IMR-90 (cell line): ENCODE measurements around the gene CDC42SE1. TPM values are rescaled to one million over a fixed set of nuclear protein-coding genes. Genes with fewer than 3 reads are reported as not detected.

Experiments
- ATAC-seq: fragments of 200-7000 bp; cut with Tn5 transposase; 2 replicates; pipeline ENCODE4 v1.9.1; 2020; ENCODE audit warnings: low read depth, mild to moderate bottlenecking, moderate library complexity
- BruUV-seq: library from RNA; stranded (reverse); fragments of 400-500 nt; replicated peaks from 2 replicates; lab custom pipeline; 2021; lab: Mats Ljungman, UMichigan
- CTCF ChIA-PET: fragments of 300-600 bp; formaldehyde crosslinking; extraction: SDS; loops from one replicate; lab custom pipeline; 2021; ENCODE audit warnings: antibody characterized with exemption; lab: Yijun Ruan, JAX
- POLR2A ChIA-PET: fragments of 300-600 bp; sonication (Branson Sonifier 250); formaldehyde crosslinking; loops from one replicate; lab custom pipeline; 2022; ENCODE audit warnings: antibody characterized with exemption; ENCODE audit not compliant: unreplicated experiment; lab: Charles Lee
- DNase-seq: peaks from one replicate; pipeline ENCODE4 v3.0.0; 2013
- H2AFZ ChIP-seq: replicated peaks from 2 replicates; pipeline ENCODE3; 2013; ENCODE audit warnings: low read length, mild to moderate bottlenecking; ENCODE audit not compliant: poor library complexity
- H2AK5ac ChIP-seq: 2 replicates; pipeline ENCODE4 v1.6.1; 2013; ENCODE audit warnings: low read depth, low read length, inconsistent platforms
- H2AK9ac ChIP-seq: replicated peaks from 2 replicates; pipeline ENCODE3; 2013; ENCODE audit warnings: mild to moderate bottlenecking, low read depth, low read length, moderate library complexity; ENCODE audit not compliant: poor library complexity
- H2BK120ac ChIP-seq: 2 replicates; pipeline ENCODE4 v1.6.1; 2013; ENCODE audit warnings: low read depth, low read length, inconsistent platforms
- H2BK15ac ChIP-seq: 3 replicates; pipeline ENCODE4 v1.6.1; 2013; ENCODE audit warnings: low read depth, low read length, inconsistent platforms
- H2BK20ac ChIP-seq: 2 replicates; pipeline ENCODE4 v1.6.1; 2013; ENCODE audit warnings: low read depth, mild to moderate bottlenecking, inconsistent platforms, low read length, moderate library complexity
- H2BK5ac ChIP-seq: 2 replicates; pipeline ENCODE4 v1.6.1; 2013; ENCODE audit warnings: mild to moderate bottlenecking, low read depth, low read length, inconsistent platforms; ENCODE audit not compliant: poor library complexity, severe bottlenecking
- H3K14ac ChIP-seq: replicated peaks from 2 replicates; pipeline ENCODE4 v1.6.1; 2013; ENCODE audit warnings: low read depth, low read length, inconsistent platforms
- H3K18ac ChIP-seq: 2 replicates; pipeline ENCODE4 v1.6.1; 2013; ENCODE audit warnings: low read depth, low read length, control low read depth
- H3K23ac ChIP-seq: 2 replicates; pipeline ENCODE4 v1.6.1; 2013; ENCODE audit warnings: low read depth, low read length, inconsistent platforms
- H3K27ac ChIP-seq: 2 replicates; pipeline ENCODE4 v1.5.1; 2013; ENCODE audit warnings: mild to moderate bottlenecking, control low read depth, low read length; ENCODE audit not compliant: insufficient read depth
- H3K27me3 ChIP-seq: 2 replicates; pipeline ENCODE4 v1.6.1; 2013; ENCODE audit warnings: low read length; ENCODE audit not compliant: control insufficient read depth, insufficient read depth
- H3K36me3 ChIP-seq: 2 replicates; pipeline ENCODE4 v1.6.1; 2013; ENCODE audit warnings: low read length, mixed read lengths; ENCODE audit not compliant: control insufficient read depth, insufficient read depth
- H3K4ac ChIP-seq: 2 replicates; pipeline ENCODE4 v1.6.1; 2013; ENCODE audit warnings: low read depth, low read length, inconsistent platforms
- H3K4me1 ChIP-seq: 2 replicates; pipeline ENCODE4 v1.6.1; 2013; ENCODE audit warnings: low read length, mixed read lengths; ENCODE audit not compliant: control insufficient read depth, insufficient read depth
- H3K4me2 ChIP-seq: 2 replicates; pipeline ENCODE4 v1.6.1; 2013; ENCODE audit warnings: low read depth, mild to moderate bottlenecking, control low read depth, low read length, moderate library complexity
- H3K4me3 ChIP-seq: 2 replicates; pipeline ENCODE4 v1.5.1; 2013; ENCODE audit warnings: low read depth, mild to moderate bottlenecking, control low read depth, low read length, moderate library complexity; ENCODE audit not compliant: insufficient read depth
- H3K56ac ChIP-seq: 2 replicates; pipeline ENCODE4 v1.6.1; 2013; ENCODE audit warnings: low read length, inconsistent platforms; ENCODE audit not compliant: insufficient read depth; ENCODE audit errors: extremely low read depth
- H3K79me1 ChIP-seq, 2 experiments: 2 replicates each; pipeline ENCODE4 v1.6.1; 2013; ENCODE audit warnings: low read length in 2 of 2, inconsistent platforms in 1 of 2, low read depth in 1 of 2
- H3K9ac ChIP-seq: 2 replicates; pipeline ENCODE4 v1.6.1; 2013; ENCODE audit warnings: low read depth, low read length, control low read depth
- H3K9me1 ChIP-seq: 2 replicates; pipeline ENCODE4 v1.6.1; 2013; ENCODE audit warnings: low read length, inconsistent platforms; ENCODE audit not compliant: insufficient read depth
- H3K9me3 ChIP-seq: 2 replicates; pipeline ENCODE4 v1.6.1; 2013; ENCODE audit warnings: low read length; ENCODE audit not compliant: control insufficient read depth, insufficient read depth
- H4K20me1 ChIP-seq: 2 replicates; pipeline ENCODE4 v1.6.1; 2013; ENCODE audit warnings: low read length, inconsistent platforms; ENCODE audit not compliant: insufficient read depth
- H4K5ac ChIP-seq: 2 replicates; pipeline ENCODE4 v1.6.1; 2013; ENCODE audit warnings: mild to moderate bottlenecking, low read depth, low read length, control low read depth
- H4K8ac ChIP-seq, 2 experiments: 2 replicates each; pipeline ENCODE4 v1.6.1; 2013; ENCODE audit warnings: low read depth in 2 of 2, low read length in 2 of 2, control low read depth in 1 of 2, inconsistent platforms in 1 of 2
- H4K91ac ChIP-seq: 2 replicates; pipeline ENCODE4 v1.6.1; 2013; ENCODE audit warnings: low read depth, low read length, inconsistent platforms; ENCODE audit not compliant: insufficient read depth
- CHD1 ChIP-seq: IDR thresholded peaks from 2 replicates; pipeline ENCODE4 v1.6.1; 2012; ENCODE audit warnings: low read depth, low read length, improper control_type of control experiment
- ELK1 ChIP-seq: fragments of 150-350 bp; IDR thresholded peaks from 2 replicates; pipeline ENCODE4 v1.6.1; 2016; ENCODE audit warnings: low read depth, mild to moderate bottlenecking, low read length, moderate library complexity, borderline replicate concordance
- FOS ChIP-seq: fragments of 150-350 bp; IDR thresholded peaks from 2 replicates; pipeline ENCODE4 v1.6.1; 2016; ENCODE audit warnings: low read depth, low read length
- MAZ ChIP-seq: IDR thresholded peaks from 2 replicates; pipeline ENCODE4 v1.6.1; 2012; ENCODE audit warnings: low read depth, mild to moderate bottlenecking, low read length, improper control_type of control experiment, moderate library complexity, borderline replicate concordance
- NFE2L2 ChIP-seq: fragments of 150-350 bp; IDR thresholded peaks from 2 replicates; pipeline ENCODE4 v1.6.1; 2016; ENCODE audit warnings: low read depth, mild to moderate bottlenecking, low read length
- POLR2A ChIP-seq: IDR thresholded peaks from 2 replicates; pipeline ENCODE4 v1.6.1; 2012; ENCODE audit warnings: mild to moderate bottlenecking, low read depth, low read length
- RAD21 ChIP-seq: IDR thresholded peaks from 2 replicates; pipeline ENCODE4 v1.6.1; 2012; ENCODE audit warnings: low read length, improper control_type of control experiment
- RCOR1 ChIP-seq: IDR thresholded peaks from 2 replicates; pipeline ENCODE4 v1.6.1; 2012; ENCODE audit warnings: mild to moderate bottlenecking, low read length, improper control_type of control experiment; ENCODE audit not compliant: insufficient replicate concordance
- SMC3 ChIP-seq: fragments of 150-350 bp; IDR thresholded peaks from 2 replicates; pipeline ENCODE4 v1.6.1; 2016; ENCODE audit warnings: low read depth, mild to moderate bottlenecking, antibody characterized with exemption, low read length, moderate library complexity
- dilution Hi-C: fragments of 300-500 bp; cut with HindIII; formaldehyde crosslinking; loops from one replicate; pipeline ENCODE4 v1.14.3; 2018; ENCODE audit warnings: low sequenced_read_pairs; ENCODE audit not compliant: unreplicated experiment
- in situ Hi-C: fragments of 300-500 bp; cut with MboI; formaldehyde crosslinking; loops from 3 replicates; pipeline ENCODE4 v1.14.3; 2019; ENCODE audit warnings: low sequenced_read_pairs, inconsistent platforms, mixed read lengths
- intact Hi-C: fragments of 100-400 bp; cut with micrococcal nuclease; formaldehyde crosslinking; loops from 2 replicates; pipeline ENCODE4 v1.10.0; 2022
- polyA plus RNA-seq, 3 experiments: library from polyadenylated mRNA; depleted of rRNA; stranded (reverse); fragments of >200 nt; gene quantifications; 2 replicates each; pipeline ENCODE4 v1.2.3, GENCODE V29; 2012; ENCODE audit warnings: low replicate concordance in 1 of 3
- total RNA-seq: library from RNA; depleted of rRNA; stranded (reverse); fragments of >200 nt; gene quantifications from 2 replicates; pipeline ENCODE4 v1.2.3, GENCODE V29; 2012
- TF ChIP-seq, protein P1 (sequence below): conservative IDR thresholded peaks from 2 replicates; pipeline ENCODE4 v1.5.1; 2012; ENCODE audit warnings: mild to moderate bottlenecking, low read depth, low read length, improper control_type of control experiment

Gene CDC42SE1
- total and polyA plus RNA-seq, 2 of the 4 experiments (the other 2 are of a cell fraction): 47.0 to 58.5 TPM

- H3K56ac ChIP-seq: no peak overlapping the region
- H3K9me1 ChIP-seq: peaks cover 16% of the 10 kb centered on the region
- peaks cover 18% of the 10 kb centered on the region for H3K36me3 ChIP-seq
- no TSS peak for BruUV-seq
- intact Hi-C loops: loop anchor here (10.0 kb wide), 1 partner anchor 438 kb away; no protein-coding TSS in a partner anchor
- ATAC-seq: no peak
- no peak overlapping the region for H3K14ac ChIP-seq
- no peaks in the 10 kb centered on the region for H3K9me3 ChIP-seq
- peaks cover 7 to 19% of the 10 kb centered on the region in 2 experiments for H3K79me1 ChIP-seq
- H4K20me1 ChIP-seq: no peaks in the 10 kb centered on the region
- H3K18ac ChIP-seq: no peak overlapping the region
- H3K9ac ChIP-seq: no peak overlapping the region
- no peaks in the 10 kb centered on the region for H3K27me3 ChIP-seq
- no peak for TF ChIP-seq POLR2A
- no peak for TF ChIP-seq CHD1
- no peak for TF ChIP-seq MAZ
- no peak for TF ChIP-seq RCOR1
- TF ChIP-seq RAD21: no peak
- TF ChIP-seq ELK1: no peak
- no peak for TF ChIP-seq NFE2L2
- no peak for TF ChIP-seq FOS
- TF ChIP-seq SMC3: no peak
- TF ChIP-seq, protein P1, sequence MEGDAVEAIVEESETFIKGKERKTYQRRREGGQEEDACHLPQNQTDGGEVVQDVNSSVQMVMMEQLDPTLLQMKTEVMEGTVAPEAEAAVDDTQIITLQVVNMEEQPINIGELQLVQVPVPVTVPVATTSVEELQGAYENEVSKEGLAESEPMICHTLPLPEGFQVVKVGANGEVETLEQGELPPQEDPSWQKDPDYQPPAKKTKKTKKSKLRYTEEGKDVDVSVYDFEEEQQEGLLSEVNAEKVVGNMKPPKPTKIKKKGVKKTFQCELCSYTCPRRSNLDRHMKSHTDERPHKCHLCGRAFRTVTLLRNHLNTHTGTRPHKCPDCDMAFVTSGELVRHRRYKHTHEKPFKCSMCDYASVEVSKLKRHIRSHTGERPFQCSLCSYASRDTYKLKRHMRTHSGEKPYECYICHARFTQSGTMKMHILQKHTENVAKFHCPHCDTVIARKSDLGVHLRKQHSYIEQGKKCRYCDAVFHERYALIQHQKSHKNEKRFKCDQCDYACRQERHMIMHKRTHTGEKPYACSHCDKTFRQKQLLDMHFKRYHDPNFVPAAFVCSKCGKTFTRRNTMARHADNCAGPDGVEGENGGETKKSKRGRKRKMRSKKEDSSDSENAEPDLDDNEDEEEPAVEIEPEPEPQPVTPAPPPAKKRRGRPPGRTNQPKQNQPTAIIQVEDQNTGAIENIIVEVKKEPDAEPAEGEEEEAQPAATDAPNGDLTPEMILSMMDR: no peak
- H4K5ac ChIP-seq: no peak overlapping the region
- H4K91ac ChIP-seq: no peak overlapping the region
- H2AK5ac ChIP-seq: no peak overlapping the region
- peaks cover 9% of the 10 kb centered on the region for H3K4me1 ChIP-seq
- H2BK120ac ChIP-seq: no peak overlapping the region
- H3K27ac ChIP-seq: no peak overlapping the region
- no peak overlapping the region for H2BK5ac ChIP-seq
- DNase-seq: no peak
- no peak overlapping the region for H4K8ac ChIP-seq
- no peak overlapping the region for H2AFZ ChIP-seq
- no peak overlapping the region for H2BK15ac ChIP-seq
- dilution Hi-C loops: no loop called here
- H3K4me2 ChIP-seq: no peak overlapping the region; the same call in 1 of the 2 replicates
- no peak overlapping the region; the same call in 1 of the 2 replicates for H3K23ac ChIP-seq
- POLR2A ChIA-PET: no interaction called here
- in situ Hi-C loops: no loop called here
- no peak overlapping the region for H2BK20ac ChIP-seq
- CTCF ChIA-PET: no interaction called here
- H3K4me3 ChIP-seq: no peak overlapping the region
- no peak overlapping the region for H2AK9ac ChIP-seq
- H3K4ac ChIP-seq: no peak overlapping the region
Observed at GRCh38 chr1:151003180-151003579, 56.2 kb downstream of the CDC42SE1 start.
